HEK293 (cell line): ENCODE measurements around the gene LSG1.
A peak's percentile ranks its signal among the peaks of the same experiment; 100 is the strongest.

ENCODE experiments used
- CTCF ChIA-PET: fragments of 350-600 bp; formaldehyde crosslinking; extraction: SDS; loops from one replicate; lab custom pipeline; 2021; ENCODE audit warnings: antibody characterized with exemption; lab: Yijun Ruan, JAX
- POLR2A ChIA-PET: fragments of 300-600 bp; formaldehyde crosslinking; extraction: SDS; loops from one replicate; lab custom pipeline; 2020; ENCODE audit warnings: antibody characterized with exemption, inconsistent platforms; lab: Yijun Ruan, JAX
- H3K27ac ChIP-seq: fragments of 200-500 bp; sonication (Bioruptor generic); 2 replicates; pipeline ENCODE4 v1.5.1; 2014; ENCODE audit warnings: low read depth, low read length, control low read depth, inconsistent platforms; ENCODE audit errors: extremely low read depth
- H3K36me3 ChIP-seq, 2 experiments: fragments of 200-500 bp in 1 of 2; sonication (Bioruptor generic) in 1 of 2; 1 replicate in 1 of 2; 2 replicates in 1 of 2; pipeline ENCODE4 v1.5.1; 2014 to 2017; ENCODE audit warnings: inconsistent platforms in 2 of 2, low read length in 2 of 2; ENCODE audit not compliant: control insufficient read depth in 2 of 2, insufficient read depth in 1 of 2
- H3K4me1 ChIP-seq: fragments of 200-500 bp; sonication (Bioruptor generic); 2 replicates; pipeline ENCODE4 v1.5.1; 2014; ENCODE audit warnings: mild to moderate bottlenecking, low read length, inconsistent platforms; ENCODE audit not compliant: control insufficient read depth, insufficient read depth
- H3K4me3 ChIP-seq: 2 replicates; pipeline ENCODE4 v1.5.1; 2011; ENCODE audit warnings: low read depth, mild to moderate bottlenecking, control low read depth, low read length, moderate library complexity
- H3K9me3 ChIP-seq: fragments of 200-500 bp; sonication (Bioruptor generic); 2 replicates; pipeline ENCODE4 v1.5.1; 2014; ENCODE audit warnings: low read depth, low read length, inconsistent platforms; ENCODE audit not compliant: control insufficient read depth, insufficient read depth
- MZF1 ChIP-seq: fragments of 450-650 bp; formaldehyde crosslinking; IDR thresholded peaks from 2 replicates; pipeline ENCODE4 v1.5.1; 2017; ENCODE audit warnings: missing biosample characterization, missing genetic modification characterization, borderline replicate concordance
- PRDM10 ChIP-seq: fragments of 450-650 bp; formaldehyde crosslinking; IDR thresholded peaks from 2 replicates; pipeline ENCODE4 v1.5.1; 2016; ENCODE audit warnings: missing biosample characterization, missing genetic modification characterization
- PRDM2 ChIP-seq: fragments of 450-650 bp; formaldehyde crosslinking; IDR thresholded peaks from 2 replicates; pipeline ENCODE4 v1.5.1; 2016; ENCODE audit warnings: missing biosample characterization, missing genetic modification characterization, borderline replicate concordance
- PRDM4 ChIP-seq: fragments of 450-650 bp; formaldehyde crosslinking; IDR thresholded peaks from 2 replicates; pipeline ENCODE4 v1.5.1; 2017; ENCODE audit warnings: missing biosample characterization, missing genetic modification characterization
- ZBTB17 ChIP-seq: fragments of 450-650 bp; formaldehyde crosslinking; IDR thresholded peaks from 2 replicates; pipeline ENCODE4 v1.5.1; 2016; ENCODE audit warnings: missing biosample characterization, missing genetic modification characterization
- ZNF146 ChIP-seq: fragments of 450-650 bp; formaldehyde crosslinking; IDR thresholded peaks from 2 replicates; pipeline ENCODE4 v1.5.1; 2016; ENCODE audit warnings: missing biosample characterization, missing genetic modification characterization
- ZNF174 ChIP-seq: fragments of 450-650 bp; formaldehyde crosslinking; IDR thresholded peaks from 2 replicates; pipeline ENCODE4 v1.5.0; 2017; ENCODE audit warnings: missing biosample characterization, mild to moderate bottlenecking, missing genetic modification characterization
- ZNF202 ChIP-seq: fragments of 450-650 bp; formaldehyde crosslinking; IDR thresholded peaks from 2 replicates; pipeline ENCODE4 v1.5.1; 2016; ENCODE audit warnings: missing biosample characterization, missing genetic modification characterization, borderline replicate concordance
- ZNF211 ChIP-seq: fragments of 450-650 bp; formaldehyde crosslinking; IDR thresholded peaks from 2 replicates; pipeline ENCODE4 v1.5.1; 2016; ENCODE audit warnings: low read depth, missing biosample characterization, missing genetic modification characterization
- ZNF335 ChIP-seq: fragments of 450-650 bp; formaldehyde crosslinking; conservative IDR thresholded peaks from 2 replicates; pipeline ENCODE4 v1.5.1; 2016; ENCODE audit warnings: missing biosample characterization, missing genetic modification characterization
- ZNF366 ChIP-seq: fragments of 450-650 bp; formaldehyde crosslinking; conservative IDR thresholded peaks from 2 replicates; pipeline ENCODE4 v1.5.1; 2016; ENCODE audit warnings: missing biosample characterization, missing genetic modification characterization
- ZNF398 ChIP-seq: fragments of 450-650 bp; formaldehyde crosslinking; IDR thresholded peaks from 2 replicates; pipeline ENCODE4 v1.5.1; 2017; ENCODE audit warnings: missing biosample characterization, missing genetic modification characterization
- ZNF473 ChIP-seq: fragments of 450-650 bp; formaldehyde crosslinking; IDR thresholded peaks from 2 replicates; pipeline ENCODE4 v1.5.1; 2017; ENCODE audit warnings: missing biosample characterization, missing genetic modification characterization
- ZNF558 ChIP-seq: fragments of 450-650 bp; formaldehyde crosslinking; IDR thresholded peaks from 2 replicates; pipeline ENCODE4 v1.5.1; 2016; ENCODE audit warnings: missing biosample characterization, missing genetic modification characterization
- ZNF580 ChIP-seq: fragments of 450-650 bp; formaldehyde crosslinking; IDR thresholded peaks from 2 replicates; pipeline ENCODE4 v1.5.1; 2016; ENCODE audit warnings: missing biosample characterization, missing genetic modification characterization
- ZNF660 ChIP-seq: fragments of 450-650 bp; IDR thresholded peaks from 2 replicates; pipeline ENCODE4 v1.5.1; 2018; ENCODE audit warnings: missing biosample characterization, mild to moderate bottlenecking, missing genetic modification characterization
- ZSCAN23 ChIP-seq: fragments of 450-650 bp; formaldehyde crosslinking; IDR thresholded peaks from 2 replicates; pipeline ENCODE4 v1.5.1; 2016; ENCODE audit warnings: missing biosample characterization, missing genetic modification characterization

LSG1 gene

GRCh38 chr3:194690501-194691372 lies 18.7 kb upstream of the LSG1 start:
- POLR2A ChIA-PET = interaction anchor here (0.6 to 1.0 kb wide), 3 partner anchors 16 to 201 kb away, joined by 3 read pairs; partner anchors contain the start of gene LSG1
- H3K4me3 ChIP-seq = no peak overlapping the region
- H3K36me3 ChIP-seq = peaks cover 0 to 8% of the 10 kb centered on the region in 2 experiments; a peak in 1 of 3 replicates
- no peaks in the 10 kb centered on the region for H3K9me3 ChIP-seq
- no peak overlapping the region for H3K27ac ChIP-seq
- 0 out of 2 replicates have a peak, but pooled peaks cover 4% of the 10 kb centered on the region for H3K4me1 ChIP-seq
- CTCF ChIA-PET = interaction anchor here (0.6 kb wide), 1 partner anchor 1171 kb away, joined by 5 read pairs; no protein-coding TSS in a partner anchor
- TF ChIP-seq ZNF660 (tag by site-specific recombination) = peak; percentile 80
- TF ChIP-seq PRDM4 (tag by site-specific recombination) = no peak
- no peak for TF ChIP-seq ZNF174 (tag by site-specific recombination)
- TF ChIP-seq ZNF202 = no peak
- peak; percentile 91 for TF ChIP-seq ZNF398
- TF ChIP-seq PRDM10 = peak; percentile 49
- no peak for TF ChIP-seq ZNF211 (tag by site-specific recombination)
- TF ChIP-seq PRDM2 (tag by site-specific recombination) = no peak
- TF ChIP-seq ZNF146 (tag by site-specific recombination) = no peak
- no peak for TF ChIP-seq ZNF580 (tag by site-specific recombination)
- peak; percentile 83 for TF ChIP-seq ZNF558 (tag by site-specific recombination)
- peak; percentile 65; the same call in 1 of the 2 replicates for TF ChIP-seq ZBTB17
- 0 out of 2 replicates have a peak, but pooled peaks have one; percentile 31 for TF ChIP-seq ZNF366 (tag by site-specific recombination)
- TF ChIP-seq ZNF335 (tag by site-specific recombination) = peak; percentile 79
- TF ChIP-seq MZF1 (tag by site-specific recombination) = peak; percentile 89
- TF ChIP-seq ZSCAN23 (tag by site-specific recombination) = no peak
- no peak for TF ChIP-seq ZNF473 (tag by site-specific recombination)
